CD14-positive monocyte (primary cell): ENCODE results near the gene GPR137B. TPM values are rescaled to one million over a fixed set of nuclear protein-coding genes. Genes with fewer than 3 reads are reported as not detected.

Experiments used
- DNase-seq, 3 donors: peaks; one replicate each; pipeline ENCODE4 v3.0.0-alpha.2; 2011 to 2022
- H2AFZ ChIP-seq: 2 replicates; pipeline ENCODE4 v1.6.0; 2012; ENCODE audit warnings: mild to moderate bottlenecking, low read depth, low read length, inconsistent platforms; ENCODE audit not compliant: insufficient read depth, poor library complexity, severe bottlenecking
- H3K27ac ChIP-seq, 2 donors: 1 replicate in 1 of 2; 2 replicates in 1 of 2; pipeline ENCODE4 v1.5.1; 2012 to 2013; ENCODE audit warnings: low read length in 2 of 2, control low read depth in 1 of 2, inconsistent platforms in 1 of 2, low read depth in 1 of 2, mild to moderate bottlenecking in 1 of 2
- H3K27me3 ChIP-seq, 2 donors: one replicate each; pipeline versions ENCODE4 v1.6.0 to v1.6.1; 2011 to 2013; ENCODE audit warnings: low read length in 2 of 2; ENCODE audit not compliant: control insufficient read depth in 2 of 2, insufficient read depth in 2 of 2
- H3K36me3 ChIP-seq, 2 donors: replicated peaks in 1 of 2; 1 replicate in 1 of 2; 2 replicates in 1 of 2; pipeline versions ENCODE4 v1.5.1 to v1.6.1; 2012 to 2013; ENCODE audit warnings: low read length in 2 of 2, control low read depth in 1 of 2, inconsistent platforms in 1 of 2, mild to moderate bottlenecking in 1 of 2; ENCODE audit not compliant: insufficient read depth in 2 of 2, control insufficient read depth in 1 of 2
- H3K4me1 ChIP-seq, 2 donors: 1 replicate in 1 of 2; 2 replicates in 1 of 2; pipeline versions ENCODE4 v1.5.1 to v1.6.1; 2012 to 2013; ENCODE audit warnings: low read length in 2 of 2, control low read depth in 1 of 2, inconsistent platforms in 1 of 2, mild to moderate bottlenecking in 1 of 2, moderate library complexity in 1 of 2; ENCODE audit not compliant: insufficient read depth in 2 of 2, control insufficient read depth in 1 of 2
- H3K4me2 ChIP-seq: replicated peaks from 2 replicates; pipeline ENCODE3; 2012; ENCODE audit warnings: low read length, moderate library complexity, mild to moderate bottlenecking; ENCODE audit not compliant: poor library complexity, severe bottlenecking; ENCODE audit errors: extremely low read depth
- H3K4me3 ChIP-seq, 3 experiments: fragments of 200-600 bp in 1 of 3; sonication (generic) in 1 of 3; replicated peaks in 1 of 3; 1 replicate in 2 of 3; 2 replicates in 1 of 3; pipeline ENCODE4 v1.5.1; 2011 to 2013; ENCODE audit warnings: low read length in 3 of 3, mild to moderate bottlenecking in 3 of 3, control low read depth in 2 of 3, low read depth in 2 of 3, inconsistent platforms in 1 of 3, moderate library complexity in 1 of 3
- H3K79me2 ChIP-seq: 2 replicates; pipeline ENCODE4 v1.6.0; 2012; ENCODE audit warnings: mild to moderate bottlenecking, control low read depth, inconsistent platforms, low read length, moderate library complexity; ENCODE audit not compliant: insufficient read depth
- H3K9ac ChIP-seq: 2 replicates; pipeline ENCODE4 v1.6.0; 2017; ENCODE audit warnings: low read length, mild to moderate bottlenecking; ENCODE audit not compliant: insufficient read depth, poor library complexity, severe bottlenecking
- H3K9me3 ChIP-seq, 2 donors: replicated peaks in 1 of 2; 1 replicate in 1 of 2; 2 replicates in 1 of 2; pipeline versions ENCODE4 v1.5.1 to v1.6.1; 2012 to 2013; ENCODE audit warnings: low read length in 2 of 2, control low read depth in 1 of 2; ENCODE audit not compliant: control insufficient read depth in 1 of 2, insufficient read depth in 1 of 2
- H4K20me1 ChIP-seq: 2 replicates; pipeline ENCODE4 v1.6.0; 2012; ENCODE audit warnings: mild to moderate bottlenecking, low read length, control low read depth, moderate library complexity; ENCODE audit not compliant: insufficient read depth
- H3K27ac Mint-ChIP-seq, 7 donors: one replicate each; pipeline ENCODE4 v1.8.0; 2020; ENCODE audit warnings: mild to moderate bottlenecking in 7 of 7, mixed read lengths in 7 of 7, moderate library complexity in 6 of 7, inconsistent platforms in 2 of 7
- H3K27me3 Mint-ChIP-seq, 3 donors: one replicate each; pipeline ENCODE4 v1.8.0; 2021 to 2022; ENCODE audit warnings: low read depth in 3 of 3, mild to moderate bottlenecking in 3 of 3, mixed read lengths in 3 of 3, moderate library complexity in 3 of 3, inconsistent platforms in 1 of 3
- H3K36me3 Mint-ChIP-seq, 2 donors: one replicate each; pipeline ENCODE4 v1.8.0; 2020; ENCODE audit warnings: mixed read lengths in 2 of 2, inconsistent platforms in 1 of 2, mild to moderate bottlenecking in 1 of 2
- H3K4me1 Mint-ChIP-seq: one replicate; pipeline ENCODE4 v1.8.0; 2020; ENCODE audit warnings: mild to moderate bottlenecking, mixed read lengths
- H3K4me3 Mint-ChIP-seq, 2 donors: one replicate each; pipeline ENCODE4 v1.8.0; 2020; ENCODE audit warnings: mild to moderate bottlenecking in 2 of 2, mixed read lengths in 2 of 2, moderate library complexity in 1 of 2
- H3K9me3 Mint-ChIP-seq, 7 donors: one replicate each; pipeline ENCODE4 v1.8.0; 2020 to 2022; ENCODE audit warnings: mixed read lengths in 7 of 7, mild to moderate bottlenecking in 6 of 7, moderate library complexity in 6 of 7, inconsistent platforms in 2 of 7
- CTCF ChIP-seq: fragments of 200-600 bp; IDR thresholded peaks from one replicate; pipeline ENCODE4 v1.8.0; 2022; ENCODE audit warnings: antibody characterized with exemption, mild to moderate bottlenecking
- WGBS: methylation state at CpG from one replicate; pipeline ENCODE4 v1.1.5; 2013; ENCODE audit warnings: missing lambda C conversion rate; ENCODE audit not compliant: insufficient coverage; 5-methylcytosine and 5-hydroxymethylcytosine counted together
- intact Hi-C, 2 donors: fragments of 100-400 bp; cut with micrococcal nuclease; formaldehyde crosslinking; loops; one replicate each; pipeline versions ENCODE4 v1.15.0 to v1.15.1; 2023
- polyA plus RNA-seq, 3 donors: library from polyadenylated mRNA; depleted of rRNA in 1 of 3; unstranded in 2 of 3; stranded (reverse) in 1 of 3; fragments of 300-500 nt in 2 of 3; fragments of >200 nt in 1 of 3; fragmentation: Illumina TruSeq in 2 of 3; gene quantifications; 1 replicate in 2 of 3; 2 replicates in 1 of 3; pipeline ENCODE4 v1.2.3, GENCODE V29; 2012 to 2021

Gene GPR137B
- polyA plus RNA-seq, 3 donors = 7.5 to 10.8 (median 8.7) TPM

DNA sequence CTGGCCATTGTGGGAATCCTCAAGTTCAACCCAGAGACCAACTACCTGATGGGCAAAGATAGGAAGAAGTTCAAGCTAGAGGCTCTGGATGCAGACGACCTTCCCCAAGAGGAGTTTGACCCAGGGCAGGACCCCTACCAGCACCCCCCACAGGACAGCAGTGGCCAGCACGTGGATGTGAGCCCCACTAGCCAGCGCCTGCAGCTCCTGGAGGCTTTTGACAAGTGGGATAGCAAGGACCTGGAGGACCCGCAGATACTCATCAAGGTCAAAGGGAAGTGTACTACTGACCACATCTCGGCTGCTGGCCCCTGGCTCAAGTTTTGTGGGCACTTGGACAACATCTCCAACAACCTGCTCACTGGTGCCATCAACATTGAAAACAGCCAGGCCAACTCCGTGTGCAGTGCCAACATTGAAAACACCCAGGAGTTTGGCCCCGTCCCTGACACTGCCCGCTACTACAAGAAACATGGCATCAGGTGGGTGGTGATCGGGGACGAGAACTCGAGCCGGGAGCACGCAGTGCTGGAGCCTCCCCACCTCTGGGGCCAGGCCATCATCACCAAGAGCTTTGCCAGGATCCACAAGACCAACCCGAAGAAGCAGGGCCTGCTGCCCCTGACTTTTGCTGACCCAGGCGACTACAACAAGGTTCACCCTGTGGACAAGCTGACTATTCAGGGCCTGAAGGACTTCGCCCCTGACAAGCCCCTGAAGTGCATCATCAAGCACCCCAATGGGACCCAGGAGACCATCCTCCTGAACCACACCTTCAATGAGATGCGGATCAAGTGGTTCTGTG, 30.6 kb upstream of the GPR137B start:
- DNase-seq = no peak
- H3K27me3 ChIP-seq = no peaks in the 10 kb centered on the region
- Mint-ChIP-seq H3K36me3 (no peaks in the 10 kb centered on the region), H3K27ac (peak overlapping the region in 1 of 7 donors; percentile 5), H3K9me3 (no peaks in the 10 kb centered on the region), H3K27me3 (peaks cover 0 to 9% (median 2%) of the 10 kb centered on the region in 3 donors), H3K4me3 (no peak overlapping the region), H3K4me1 (peaks cover 2% of the 10 kb centered on the region)
- no peak overlapping the region for H3K27ac ChIP-seq
- H3K4me2 ChIP-seq = no peak overlapping the region
- intact Hi-C loops = no loop called here
- no peak overlapping the region for H2AFZ ChIP-seq
- no peak overlapping the region for H3K9ac ChIP-seq
- no peaks in the 10 kb centered on the region for H3K4me1 ChIP-seq
- TF ChIP-seq CTCF = no peak
- H4K20me1 ChIP-seq = no peaks in the 10 kb centered on the region
- H3K36me3 ChIP-seq = no peaks in the 10 kb centered on the region
- no peaks in the 10 kb centered on the region for H3K9me3 ChIP-seq
- WGBS = 93% methylated on average over 17 of the region's 17 CpGs
- H3K4me3 ChIP-seq = no peak overlapping the region
- H3K79me2 ChIP-seq = no peaks in the 10 kb centered on the region

DNA sequence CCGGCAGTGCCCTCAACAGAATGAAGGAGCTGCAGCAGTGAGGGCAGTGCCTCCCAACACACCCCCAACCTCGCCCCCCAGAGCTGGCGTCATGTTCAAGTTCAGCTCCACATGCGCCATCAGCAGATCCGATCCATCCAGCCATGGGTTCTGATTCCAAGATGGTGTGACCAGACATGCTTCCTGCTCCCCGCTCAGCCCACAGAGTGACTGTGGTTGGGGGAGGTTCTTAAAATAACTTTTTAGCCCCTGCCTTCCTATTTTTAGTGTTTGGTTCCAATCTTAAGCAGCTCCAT, 30.1 kb upstream of the GPR137B start:
- Histone ChIP-seq H4K20me1 (no peaks in the 10 kb centered on the region), H3K79me2 (no peaks in the 10 kb centered on the region), H3K9ac (no peak overlapping the region), H3K36me3 (no peaks in the 10 kb centered on the region), H3K27me3 (no peaks in the 10 kb centered on the region), H3K4me2 (no peak overlapping the region), H3K27ac (no peak overlapping the region), H2AFZ (no peak overlapping the region), H3K4me3 (no peak overlapping the region), H3K4me1 (no peaks in the 10 kb centered on the region), H3K9me3 (no peaks in the 10 kb centered on the region)
- intact Hi-C loops = no loop called here
- no peaks in the 10 kb centered on the region for H3K36me3 Mint-ChIP-seq
- no peak for TF ChIP-seq CTCF
- WGBS = 100% methylated on average over 1 of the region's 6 CpGs
- no peak for DNase-seq
- no peak overlapping the region for H3K27ac Mint-ChIP-seq
- H3K4me3 Mint-ChIP-seq = no peak overlapping the region
- no peaks in the 10 kb centered on the region for H3K9me3 Mint-ChIP-seq
- peaks cover 0 to 9% (median 3%) of the 10 kb centered on the region in 3 donors for H3K27me3 Mint-ChIP-seq
- peaks cover 2% of the 10 kb centered on the region for H3K4me1 Mint-ChIP-seq
